Measurements from ENCODE around the gene FBLN5. TPM values are rescaled to one million over a fixed set of nuclear protein-coding genes. Genes with fewer than 3 reads are reported as not detected.

The FBLN5 gene
- total RNA-seq = 0.24 TPM in 1 of 2 replicates, not detected in the other

GRCh38 chr14:91947475-91948184, at the start of gene FBLN5:
Gene FBLN5, minus strand, starts transcription at chr14:91947694. Its CDS starts 465 bp downstream, at chr14:91947229.

GRCh38 chr14:91867316-91867988, 80.0 kb downstream of the FBLN5 start, which contains the start of gene TC2N:
Gene TC2N, minus strand, starts transcription at chr14:91867536. Its CDS starts 53,767 bp downstream, at chr14:91813769.

Other genes starting within 250 kb of the FBLN5 start
- 0.64 and 1.2 TPM in 2 replicates for gene CATSPERB, start 215.6 kb downstream of the FBLN5 start, total RNA-seq
- gene TC2N, start 80.2 kb downstream of the FBLN5 start, total RNA-seq = 33.0 and 50.3 TPM in 2 replicates
- 22.7 and 31.3 TPM in 2 replicates for gene TRIP11, start 92.4 kb upstream of the FBLN5 start, total RNA-seq
- 30.1 and 50.6 TPM in 2 replicates for gene ATXN3, start 158.9 kb upstream of the FBLN5 start, total RNA-seq
- gene NDUFB1, start 174.0 kb upstream of the FBLN5 start, total RNA-seq = 105 and 144 TPM in 2 replicates
- gene CPSF2, start 174.3 kb upstream of the FBLN5 start, total RNA-seq = 37.3 and 47.0 TPM in 2 replicates

Measured in tracheal epithelial cell (primary cell).